Endothelial cell of umbilical vein (primary cell): ENCODE results near the gene AP5B1. TPM values are rescaled to one million over a fixed set of nuclear protein-coding genes. Genes with fewer than 3 reads are reported as not detected.

Experiments
- BruUV-seq: library from RNA; stranded (reverse); fragments of 400-500 nt; replicated peaks from 2 replicates; lab custom pipeline; 2021; lab: Mats Ljungman, UMichigan
- CTCF ChIA-PET: fragments of 300-600, 350-600 bp; sonication (Branson Sonifier 250); formaldehyde crosslinking; loops from one replicate; lab custom pipeline; 2021; ENCODE audit warnings: antibody characterized with exemption, inconsistent platforms; lab: Charles Lee
- POLR2A ChIA-PET: fragments of 300-600, 350-600 bp; sonication (Branson Sonifier 250); formaldehyde crosslinking; loops from one replicate; lab custom pipeline; 2021; ENCODE audit warnings: antibody characterized with exemption, inconsistent platforms; lab: Charles Lee
- DNase-seq: peaks from one replicate; pipeline ENCODE4 v3.0.0-alpha.2; 2011; ENCODE audit warnings: low read depth, low spot score
- FAIRE-seq: peaks from 2 replicates; lab custom pipeline; 2011; peaks lifted over from hg19 to GRCh38; lab: Jason Lieb, UNC
- H2AFZ ChIP-seq: 2 replicates; pipeline ENCODE4 v1.6.0; 2012; ENCODE audit warnings: low read depth, low read length, control low read depth, inconsistent platforms
- H3K27ac ChIP-seq: 2 replicates; pipeline ENCODE4 v1.5.1; 2011; ENCODE audit warnings: low read depth, mild to moderate bottlenecking, control low read depth, low read length, moderate library complexity; ENCODE audit not compliant: insufficient read depth
- H3K27me3 ChIP-seq, 2 experiments: 2 replicates each; pipeline versions ENCODE4 v1.6.0 to v1.6.1; 2011; ENCODE audit warnings: low read length in 2 of 2, mixed read lengths in 1 of 2; ENCODE audit not compliant: control insufficient read depth in 2 of 2, insufficient read depth in 2 of 2
- H3K36me3 ChIP-seq, 2 experiments: 2 replicates in 1 of 2; 3 replicates in 1 of 2; pipeline ENCODE4 v1.5.1; 2011; ENCODE audit warnings: low read length in 2 of 2, mild to moderate bottlenecking in 1 of 2, moderate library complexity in 1 of 2; ENCODE audit not compliant: control insufficient read depth in 2 of 2, insufficient read depth in 2 of 2; ENCODE audit errors: extremely low read depth in 1 of 2
- H3K4me1 ChIP-seq: 3 replicates; pipeline ENCODE4 v1.5.1; 2011; ENCODE audit warnings: mild to moderate bottlenecking, low read length; ENCODE audit not compliant: control insufficient read depth, insufficient read depth; ENCODE audit errors: extremely low read depth
- H3K4me2 ChIP-seq: 2 replicates; pipeline ENCODE4 v1.6.1; 2011; ENCODE audit warnings: low read length, control low read depth, mixed read lengths; ENCODE audit not compliant: insufficient read depth
- H3K4me3 ChIP-seq, 3 experiments: fragments of 200-600 bp in 1 of 3; sonication (generic), shearing (Covaris generic) in 1 of 3; replicated peaks in 1 of 3; 2 replicates each; pipeline ENCODE4 v1.5.1; 2011 to 2016; ENCODE audit warnings: control low read depth in 3 of 3, low read length in 3 of 3, mild to moderate bottlenecking in 2 of 3, inconsistent platforms in 1 of 3, low read depth in 1 of 3, moderate library complexity in 1 of 3; ENCODE audit not compliant: insufficient read depth in 1 of 3
- H3K79me2 ChIP-seq: 2 replicates; pipeline ENCODE4 v1.6.0; 2012; ENCODE audit warnings: low read length, inconsistent platforms; ENCODE audit not compliant: control insufficient read depth, insufficient read depth
- H3K9ac ChIP-seq: replicated peaks from 2 replicates; pipeline ENCODE3; 2011; ENCODE audit warnings: low read length, control low read depth; ENCODE audit not compliant: insufficient read depth; ENCODE audit errors: extremely low read depth
- H3K9me1 ChIP-seq: replicated peaks from 3 replicates; pipeline ENCODE4 v1.6.0; 2011; ENCODE audit warnings: mild to moderate bottlenecking, low read length; ENCODE audit not compliant: control insufficient read depth, insufficient read depth; ENCODE audit errors: extremely low read depth
- H3K9me3 ChIP-seq: replicated peaks from 2 replicates; pipeline ENCODE4 v1.5.1; 2012; ENCODE audit warnings: low read length, inconsistent platforms; ENCODE audit not compliant: control insufficient read depth, insufficient read depth
- H4K20me1 ChIP-seq: replicated peaks from 2 replicates; pipeline ENCODE3; 2011; ENCODE audit warnings: mild to moderate bottlenecking, low read length; ENCODE audit not compliant: control insufficient read depth, insufficient read depth; ENCODE audit errors: extremely low read depth
- CTCF ChIP-seq, 2 donors: IDR thresholded peaks; 1 replicate in 1 of 2; 2 replicates in 1 of 2; pipeline ENCODE4 v1.5.1; 2011; ENCODE audit warnings: low read length in 2 of 2, mild to moderate bottlenecking in 2 of 2, moderate library complexity in 2 of 2, control low read depth in 1 of 2, inconsistent platforms in 1 of 2, low read depth in 1 of 2; ENCODE audit not compliant: insufficient read depth in 1 of 2; ENCODE audit errors: extremely low read depth in 1 of 2
- EZH2 ChIP-seq: IDR thresholded peaks from 2 replicates; pipeline ENCODE4 v1.6.1; 2012; ENCODE audit warnings: borderline replicate concordance, low read depth, mild to moderate bottlenecking, moderate library complexity, low read length, inconsistent platforms; ENCODE audit not compliant: severe bottlenecking
- FOS ChIP-seq: IDR thresholded peaks from 2 replicates; pipeline ENCODE4 v1.6.1; 2011; ENCODE audit warnings: mild to moderate bottlenecking, low read length, moderate library complexity, borderline replicate concordance; ENCODE audit not compliant: insufficient read depth
- GATA2 ChIP-seq: IDR thresholded peaks from 2 replicates; pipeline ENCODE4 v1.7.0; 2011; ENCODE audit warnings: low read depth, mild to moderate bottlenecking, moderate library complexity, mixed read lengths, low read length; ENCODE audit not compliant: insufficient read length, insufficient read depth
- JUN ChIP-seq: IDR thresholded peaks from 2 replicates; pipeline ENCODE4 v1.6.1; 2011; ENCODE audit warnings: borderline replicate concordance, low read depth; ENCODE audit not compliant: insufficient read length, insufficient read depth
- MYC ChIP-seq: IDR thresholded peaks from one replicate; pipeline ENCODE4 v1.6.1; 2011; ENCODE audit warnings: mild to moderate bottlenecking, low read depth, low read length
- POLR2A ChIP-seq: IDR thresholded peaks from 2 replicates; pipeline ENCODE4 v1.6.1; 2012; ENCODE audit warnings: low read depth, mild to moderate bottlenecking, control low read depth, low read length
- POLR2AphosphoS5 ChIP-seq: IDR thresholded peaks from 2 replicates; pipeline ENCODE4 v1.6.1; 2012; ENCODE audit warnings: low read depth, mild to moderate bottlenecking, control low read depth, low read length, moderate library complexity; ENCODE audit not compliant: insufficient read depth
- dilution Hi-C: fragments of 300-500 bp; cut with MboI; formaldehyde crosslinking; loops from one replicate; pipeline ENCODE4 v1.15.0; 2019; ENCODE audit warnings: low sequenced_read_pairs; ENCODE audit not compliant: extremely low pct_ligation_motif_present
- intact Hi-C: fragments of 100-400 bp; cut with micrococcal nuclease; formaldehyde crosslinking; loops from one replicate; pipeline ENCODE4 v1.10.0; 2022
- polyA plus RNA-seq, 4 experiments: library from polyadenylated mRNA; depleted of rRNA in 3 of 4; stranded (reverse) in 3 of 4; unstranded in 1 of 4; fragments of >200 nt; gene quantifications; 2 replicates each; pipeline versions ENCODE4 v1.2.1 to v1.2.3, GENCODE V29; 2011 to 2012; ENCODE audit warnings: missing spikeins in 1 of 4
- total RNA-seq: library from RNA; stranded (reverse); gene quantifications from 2 replicates; pipeline ENCODE4 v1.2.3, GENCODE V29; 2021
- TF ChIP-seq, protein P1 (sequence below): IDR thresholded peaks from 2 replicates; pipeline ENCODE4 v1.6.1; 2011; ENCODE audit not compliant: insufficient read depth, insufficient read length

The AP5B1 gene
- total and polyA plus RNA-seq, 2 donors (not counting 3 experiments of a cell fraction or from before 2014, with no cell fraction given): 9.2 to 15.3 TPM

DNA sequence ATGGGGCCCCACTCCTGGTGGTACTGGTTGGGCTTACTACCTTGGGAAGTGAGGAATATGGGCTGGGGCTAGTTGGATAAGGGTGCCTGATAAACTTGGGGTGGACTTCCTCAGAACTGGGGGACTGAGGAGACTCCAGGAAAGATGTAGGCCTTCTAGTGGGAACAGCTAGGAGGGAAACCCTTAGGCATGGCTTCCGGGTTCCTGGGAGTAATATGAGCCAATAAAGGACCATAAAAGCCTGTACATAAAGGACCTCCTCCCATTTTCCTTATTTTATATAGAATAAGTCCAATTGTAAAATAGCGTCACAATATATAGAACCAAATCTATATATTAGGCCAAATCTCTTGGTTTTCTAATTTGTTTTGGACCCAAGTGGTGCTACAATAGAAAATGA lies 41.8 kb downstream of the AP5B1 start:
- no peak overlapping the region for H3K4me2 ChIP-seq
- H4K20me1 ChIP-seq: no peaks in the 10 kb centered on the region
- H3K79me2 ChIP-seq: no peaks in the 10 kb centered on the region
- no peaks in the 10 kb centered on the region for H3K36me3 ChIP-seq
- no peaks in the 10 kb centered on the region for H3K9me3 ChIP-seq
- H3K9me1 ChIP-seq: no peaks in the 10 kb centered on the region
- POLR2A ChIA-PET: no interaction called here
- no peak overlapping the region for H3K27ac ChIP-seq
- CTCF ChIA-PET: interaction anchor here (1.3 to 1.7 kb wide), 2 partner anchors 28 to 41 kb away, joined by 3 to 10 read pairs; no protein-coding TSS in a partner anchor
- DNase-seq: no peak
- H3K9ac ChIP-seq: no peak overlapping the region
- H3K4me1 ChIP-seq: no peaks in the 10 kb centered on the region
- no peak overlapping the region for H3K4me3 ChIP-seq
- dilution Hi-C loops (no loop called here), intact Hi-C loops (no loop called here)
- TF ChIP-seq POLR2AphosphoS5 (no peak), EZH2 (no peak), MYC (no peak), JUN (no peak), FOS (no peak), POLR2A (no peak), CTCF (IDR thresholded peaks at IDR 0.05; ENCODE audit: extremely low read depth in 1 of 2, insufficient read depth in 1 of 2, low read depth in 1 of 2, low read length in 2 of 2) (no peak), GATA2 (no peak)
- TF ChIP-seq, protein P1, sequence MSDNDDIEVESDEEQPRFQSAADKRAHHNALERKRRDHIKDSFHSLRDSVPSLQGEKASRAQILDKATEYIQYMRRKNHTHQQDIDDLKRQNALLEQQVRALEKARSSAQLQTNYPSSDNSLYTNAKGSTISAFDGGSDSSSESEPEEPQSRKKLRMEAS: no peak
- no peak for FAIRE-seq
- H3K27me3 ChIP-seq: peaks cover 11 to 19% of the 10 kb centered on the region in 2 experiments
- no peak overlapping the region for H2AFZ ChIP-seq
- no TSS peak for BruUV-seq
